Neuron (in vitro differentiated cells): Measurements from ENCODE around the gene B3GAT1.

Experiments
- H2AFZ ChIP-seq: one replicate; pipeline ENCODE4 v1.6.1; 2013; ENCODE audit warnings: low read depth, mild to moderate bottlenecking, inconsistent platforms, low read length, moderate library complexity
- H3K27me3 ChIP-seq: one replicate; pipeline ENCODE4 v1.6.1; 2013; ENCODE audit warnings: low read length; ENCODE audit not compliant: insufficient read depth
- H3K36me3 ChIP-seq: one replicate; pipeline ENCODE4 v1.6.1; 2013; ENCODE audit warnings: low read length; ENCODE audit not compliant: insufficient read depth
- H3K4me1 ChIP-seq: one replicate; pipeline ENCODE4 v1.6.1; 2013; ENCODE audit warnings: low read length; ENCODE audit not compliant: insufficient read depth
- H3K4me3 ChIP-seq: 2 replicates; pipeline ENCODE4 v1.5.1; 2013; ENCODE audit warnings: mild to moderate bottlenecking, low read length, moderate library complexity
- H3K9me3 ChIP-seq: one replicate; pipeline ENCODE4 v1.6.1; 2013; ENCODE audit warnings: low read length

Gene B3GAT1

DNA sequence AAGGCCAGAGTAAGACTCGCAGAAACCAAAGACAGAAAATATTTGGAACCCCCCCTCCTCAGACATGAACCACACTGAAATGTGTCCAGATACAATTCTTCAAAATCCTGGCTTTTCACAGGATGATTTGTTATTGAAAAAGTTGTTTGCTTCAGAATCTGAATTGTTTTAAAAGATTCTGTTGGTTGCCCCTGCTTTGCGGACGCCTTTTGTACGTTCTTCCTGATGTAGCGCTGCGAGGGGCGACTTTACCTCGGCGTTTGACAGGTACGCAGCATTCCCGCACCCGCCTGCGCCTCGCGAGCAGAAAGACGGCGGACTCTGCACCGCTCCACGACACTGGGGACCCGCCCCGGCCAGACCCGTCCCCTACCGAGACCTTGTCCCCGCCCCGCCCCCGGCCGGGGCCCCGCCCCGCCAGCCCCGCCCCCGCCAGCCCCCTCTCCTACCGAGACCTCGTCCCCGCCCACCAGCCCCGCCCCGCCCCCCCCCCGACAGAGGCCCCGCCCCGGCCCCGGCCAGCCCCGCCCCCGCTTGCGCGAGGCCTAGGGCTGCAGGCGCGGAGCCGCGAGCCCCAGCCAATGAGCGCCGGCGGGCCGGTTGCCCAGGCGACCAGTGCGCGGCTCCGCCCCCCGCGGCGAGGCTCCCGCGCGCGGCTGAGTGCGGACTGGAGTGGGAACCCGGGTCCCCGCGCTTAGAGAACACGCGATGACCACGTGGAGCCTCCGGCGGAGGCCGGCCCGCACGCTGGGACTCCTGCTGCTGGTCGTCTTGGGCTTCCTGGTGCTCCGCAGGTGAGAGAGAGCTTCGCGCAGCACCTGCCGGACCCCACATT, 80.5 kb downstream of the B3GAT1 start, which contains the start of gene GLB1L2:
GLB1L2 (plus strand) TSS at position 635 of the 835 bp plus-strand sequence; CDS start at position 709, 74 bp downstream.
- H3K4me1 ChIP-seq = peaks cover 3% of the 10 kb centered on the region
- H3K4me3 ChIP-seq = peak within 1 kb of the TSS; percentile 71
- peaks cover 2% of the 10 kb centered on the region for H3K9me3 ChIP-seq
- peak within 1 kb of the TSS; percentile 80 for H2AFZ ChIP-seq
- H3K27me3 ChIP-seq = peaks cover 2% of the 10 kb centered on the region
- no peaks in the 10 kb centered on the region for H3K36me3 ChIP-seq

- H3K36me3 ChIP-seq = no peaks in the 10 kb centered on the region
- H3K9me3 ChIP-seq = peaks cover 2% of the 10 kb centered on the region
- peaks cover 2% of the 10 kb centered on the region for H3K27me3 ChIP-seq
- H2AFZ ChIP-seq = no peak overlapping the region
- H3K4me1 ChIP-seq = peaks cover 3% of the 10 kb centered on the region
- H3K4me3 ChIP-seq = peak overlapping the region; percentile 44
These were observed 81.3 kb downstream of the B3GAT1 start for GRCh38 chr11:134330611-134331353.
